Measurements from ENCODE around the gene EPHB6. TPM values are rescaled to one million over a fixed set of nuclear protein-coding genes. Genes with fewer than 3 reads are reported as not detected.

Gene EPHB6
- total RNA-seq, 2 experiments from 2014 or later = 5.7 to 7.0 TPM

GRCh38 chr7:142813226-142813625 is 41.6 kb upstream of the EPHB6 start:
- no peak overlapping the region for H3K4me3 Mint-ChIP-seq
- H3K9me3 Mint-ChIP-seq = no peaks in the 10 kb centered on the region
- no peak for DNase-seq
- H3K27me3 Mint-ChIP-seq = peaks cover 3% of the 10 kb centered on the region
- H3K4me1 Mint-ChIP-seq = peaks cover 55% of the 10 kb centered on the region
- no peaks in the 10 kb centered on the region for H3K36me3 Mint-ChIP-seq (ENCODE audit: low read depth)
- ChIA-PET POLR2A (interaction anchor here (0.6 to 25.8 kb wide), 3 partner anchors 21 to 181 kb away, joined by 3 to 2273 read pairs (median 3); no protein-coding TSS in a partner anchor), CTCF (interaction anchor here (0.9 to 10.1 kb wide), 17 partner anchors 25 to 509 kb away, joined by 3 to 300 read pairs (median 5); no protein-coding TSS in a partner anchor)
- H3K27ac Mint-ChIP-seq = no peak overlapping the region

GRCh38 chr7:142813699-142814098 is 41.2 kb upstream of the EPHB6 start:
- no peak for DNase-seq
- CTCF ChIA-PET = interaction anchor here (0.5 to 10.1 kb wide), 17 partner anchors 26 to 509 kb away, joined by 3 to 300 read pairs (median 4); no protein-coding TSS in a partner anchor
- H3K36me3 Mint-ChIP-seq (ENCODE audit: low read depth) = no peaks in the 10 kb centered on the region
- no peaks in the 10 kb centered on the region for H3K9me3 Mint-ChIP-seq
- no peak overlapping the region for H3K27ac Mint-ChIP-seq
- POLR2A ChIA-PET = interaction anchor here (0.6 to 25.8 kb wide), 3 partner anchors 22 to 181 kb away, joined by 3 to 2273 read pairs (median 3); no protein-coding TSS in a partner anchor
- H3K4me1 Mint-ChIP-seq = peaks cover 52% of the 10 kb centered on the region
- no peak overlapping the region for H3K4me3 Mint-ChIP-seq
- H3K27me3 Mint-ChIP-seq = peaks cover 3% of the 10 kb centered on the region

- POLR2A ChIA-PET = interaction anchor here (25.8 kb wide), 1 partner anchor 22 kb away, joined by 2273 read pairs; no protein-coding TSS in a partner anchor
- no peaks in the 10 kb centered on the region for H3K9me3 Mint-ChIP-seq
- CTCF ChIA-PET = interaction anchor here (0.5 to 10.1 kb wide), 10 partner anchors 11 to 510 kb away, joined by 3 to 300 read pairs (median 3); no protein-coding TSS in a partner anchor
- no peak for DNase-seq
- no peak overlapping the region for H3K27ac Mint-ChIP-seq
- H3K36me3 Mint-ChIP-seq (ENCODE audit: low read depth) = no peaks in the 10 kb centered on the region
- peaks cover 7% of the 10 kb centered on the region for H3K27me3 Mint-ChIP-seq
- H3K4me1 Mint-ChIP-seq = peaks cover 48% of the 10 kb centered on the region
- H3K4me3 Mint-ChIP-seq = no peak overlapping the region
Measured at GRCh38 chr7:142814451-142814850, 40.4 kb upstream of the EPHB6 start.

- POLR2A ChIA-PET = interaction anchor here (25.8 kb wide), 1 partner anchor 23 kb away, joined by 2273 read pairs; no protein-coding TSS in a partner anchor
- no peaks in the 10 kb centered on the region for H3K9me3 Mint-ChIP-seq
- H3K4me1 Mint-ChIP-seq = peaks cover 41% of the 10 kb centered on the region
- CTCF ChIA-PET = interaction anchor here (0.9 to 10.1 kb wide), 4 partner anchors 27 to 492 kb away, joined by 3 to 300 read pairs (median 3); no protein-coding TSS in a partner anchor
- no peak for DNase-seq
- H3K4me3 Mint-ChIP-seq = no peak overlapping the region
- H3K27ac Mint-ChIP-seq = peak overlapping the region; percentile 5
- peaks cover 14% of the 10 kb centered on the region for H3K27me3 Mint-ChIP-seq
- no peaks in the 10 kb centered on the region for H3K36me3 Mint-ChIP-seq (ENCODE audit: low read depth)
Measured at GRCh38 chr7:142815134-142815533, 39.7 kb upstream of the EPHB6 start.

DNA sequence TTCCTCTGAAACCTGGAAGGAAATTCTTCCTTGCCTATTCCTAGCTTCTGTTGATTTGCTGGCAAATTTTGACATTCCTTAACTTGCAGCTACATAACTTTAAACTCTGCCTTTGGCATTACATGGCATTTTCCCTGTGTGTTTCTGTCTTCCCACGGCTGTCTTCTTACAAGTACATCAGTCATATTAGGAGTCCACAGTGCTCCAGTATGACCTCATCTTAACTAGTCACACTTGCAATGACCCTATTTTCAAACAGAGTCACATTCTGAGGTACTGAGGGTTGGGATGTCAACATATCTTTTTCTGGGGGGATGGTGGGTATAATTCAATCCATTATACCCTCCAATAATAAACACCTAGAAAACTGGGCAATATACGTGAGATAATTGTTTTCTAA is 37.4 kb upstream of the EPHB6 start:
- ChIA-PET CTCF (interaction anchor here (1.4 to 2.6 kb wide), 3 partner anchors 8 to 358 kb away, joined by 4 to 12 read pairs (median 5); no protein-coding TSS in a partner anchor), POLR2A (interaction anchor here (1.8 to 25.8 kb wide), 2 partner anchors 9 to 25 kb away, joined by 10 to 2273 read pairs; no protein-coding TSS in a partner anchor)
- peaks cover 32% of the 10 kb centered on the region for H3K27me3 Mint-ChIP-seq
- no peak overlapping the region for H3K27ac Mint-ChIP-seq
- no peak overlapping the region for H3K4me3 Mint-ChIP-seq
- H3K4me1 Mint-ChIP-seq = peaks cover 20% of the 10 kb centered on the region
- no peak for DNase-seq
- no peaks in the 10 kb centered on the region for H3K9me3 Mint-ChIP-seq
- H3K36me3 Mint-ChIP-seq (ENCODE audit: low read depth) = no peaks in the 10 kb centered on the region

DNA sequence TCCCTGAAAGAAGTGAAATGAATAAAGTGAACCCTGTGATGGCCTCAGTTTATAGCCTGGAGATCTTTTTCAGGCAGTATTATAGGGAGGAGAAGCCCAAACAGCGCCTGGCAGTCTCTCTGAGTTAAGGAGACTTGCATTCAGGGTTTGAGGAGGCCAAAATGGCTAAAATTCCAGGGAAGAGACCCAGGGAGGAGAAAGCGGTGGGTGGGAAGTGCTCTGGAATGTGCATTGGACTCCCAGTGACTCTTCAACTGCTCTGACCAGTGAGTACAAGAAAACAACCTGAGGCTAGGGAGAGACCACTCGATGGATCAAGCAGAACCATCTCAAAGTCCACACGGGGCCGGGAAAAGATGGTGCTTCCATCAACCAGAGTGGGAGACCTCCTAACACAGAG is 35.3 kb upstream of the EPHB6 start:
- peaks cover 39% of the 10 kb centered on the region for H3K27me3 Mint-ChIP-seq
- no peak overlapping the region for H3K4me3 Mint-ChIP-seq
- ChIA-PET CTCF (interaction anchor here (1.4 to 2.2 kb wide), 2 partner anchors 9 to 184 kb away, joined by 3 to 5 read pairs; no protein-coding TSS in a partner anchor), POLR2A (interaction anchor here (2.0 to 25.8 kb wide), 2 partner anchors 8 to 27 kb away, joined by 7 to 2273 read pairs; no protein-coding TSS in a partner anchor)
- H3K4me1 Mint-ChIP-seq = peaks cover 7% of the 10 kb centered on the region
- no peaks in the 10 kb centered on the region for H3K36me3 Mint-ChIP-seq (ENCODE audit: low read depth)
- no peaks in the 10 kb centered on the region for H3K9me3 Mint-ChIP-seq
- no peak overlapping the region for H3K27ac Mint-ChIP-seq
- no peak for DNase-seq

DNA sequence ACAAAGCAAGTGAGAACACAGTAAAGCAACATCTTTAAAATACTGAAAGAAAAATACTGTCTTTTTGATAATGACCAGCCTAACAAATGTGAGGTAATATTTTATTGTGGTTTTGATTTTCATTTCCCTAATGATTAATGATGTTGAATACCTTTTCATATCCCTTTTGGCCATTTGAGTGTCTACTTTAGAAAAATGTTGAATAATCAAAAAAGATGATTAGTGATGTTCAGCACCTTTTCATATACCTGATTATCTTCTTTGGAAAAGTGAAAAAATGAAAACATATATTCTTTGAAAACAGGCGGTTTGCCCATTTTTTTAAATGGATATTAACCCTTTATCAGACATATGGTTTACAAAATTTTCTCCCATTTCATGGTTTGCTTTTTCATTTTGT is 32.2 kb upstream of the EPHB6 start:
- DNase-seq = no peak
- Mint-ChIP-seq H3K27me3 (peaks cover 49% of the 10 kb centered on the region), H3K4me3 (no peak overlapping the region), H3K9me3 (peaks cover 3% of the 10 kb centered on the region), H3K4me1 (peaks cover 4% of the 10 kb centered on the region), H3K36me3 (ENCODE audit: low read depth) (peaks cover 4% of the 10 kb centered on the region), H3K27ac (no peak overlapping the region)
- ChIA-PET POLR2A (no interaction called here), CTCF (no interaction called here)

GRCh38 chr7:142827951-142828500 is 26.9 kb upstream of the EPHB6 start:
- Mint-ChIP-seq H3K36me3 (ENCODE audit: low read depth) (peaks cover 4% of the 10 kb centered on the region), H3K27me3 (peaks cover 25% of the 10 kb centered on the region), H3K27ac (no peak overlapping the region), H3K9me3 (peaks cover 3% of the 10 kb centered on the region), H3K4me3 (no peak overlapping the region), H3K4me1 (peaks cover 9% of the 10 kb centered on the region)
- CTCF ChIA-PET = interaction anchor here (0.7 to 1.6 kb wide), 4 partner anchors 9 to 685 kb away, joined by 3 to 4 read pairs (median 4); no protein-coding TSS in a partner anchor
- POLR2A ChIA-PET = no interaction called here
- DNase-seq = no peak

DNA sequence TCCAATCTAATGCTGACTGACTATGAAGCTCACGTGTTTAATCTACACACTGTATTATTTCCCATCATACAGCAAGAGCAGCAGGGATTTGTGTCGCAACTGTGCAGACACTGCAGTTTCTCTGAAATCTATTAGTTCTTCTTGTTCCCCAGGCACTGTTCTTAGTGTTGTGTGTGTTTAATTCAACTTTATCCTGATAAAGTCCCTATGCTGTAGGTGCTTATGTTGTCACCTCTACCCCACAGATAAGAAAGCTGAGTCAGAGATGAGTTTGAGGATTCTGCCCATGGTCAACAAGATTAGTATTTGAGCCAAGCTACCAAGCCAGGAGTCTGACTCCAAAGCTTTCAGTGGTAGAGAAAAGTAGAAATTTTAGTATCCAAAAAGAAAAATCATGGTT is 22.5 kb upstream of the EPHB6 start:
- peaks cover 7% of the 10 kb centered on the region for H3K27me3 Mint-ChIP-seq
- peaks cover 13% of the 10 kb centered on the region for H3K4me1 Mint-ChIP-seq
- H3K27ac Mint-ChIP-seq = no peak overlapping the region
- no peaks in the 10 kb centered on the region for H3K9me3 Mint-ChIP-seq
- CTCF ChIA-PET = interaction anchor here (0.5 to 1.1 kb wide), 2 partner anchors 298 to 411 kb away, joined by 3 to 4 read pairs; no protein-coding TSS in a partner anchor
- no peak for DNase-seq
- POLR2A ChIA-PET = no interaction called here
- no peaks in the 10 kb centered on the region for H3K36me3 Mint-ChIP-seq (ENCODE audit: low read depth)
- H3K4me3 Mint-ChIP-seq = no peak overlapping the region

GRCh38 chr7:142833174-142834048 is 21.5 kb upstream of the EPHB6 start:
- Mint-ChIP-seq H3K9me3 (no peaks in the 10 kb centered on the region), H3K27me3 (peaks cover 3% of the 10 kb centered on the region), H3K4me1 (peaks cover 13% of the 10 kb centered on the region), H3K27ac (no peak overlapping the region), H3K4me3 (no peak overlapping the region), H3K36me3 (ENCODE audit: low read depth) (no peaks in the 10 kb centered on the region)
- ChIA-PET POLR2A (no interaction called here), CTCF (no interaction called here)
- no peak for DNase-seq

DNA sequence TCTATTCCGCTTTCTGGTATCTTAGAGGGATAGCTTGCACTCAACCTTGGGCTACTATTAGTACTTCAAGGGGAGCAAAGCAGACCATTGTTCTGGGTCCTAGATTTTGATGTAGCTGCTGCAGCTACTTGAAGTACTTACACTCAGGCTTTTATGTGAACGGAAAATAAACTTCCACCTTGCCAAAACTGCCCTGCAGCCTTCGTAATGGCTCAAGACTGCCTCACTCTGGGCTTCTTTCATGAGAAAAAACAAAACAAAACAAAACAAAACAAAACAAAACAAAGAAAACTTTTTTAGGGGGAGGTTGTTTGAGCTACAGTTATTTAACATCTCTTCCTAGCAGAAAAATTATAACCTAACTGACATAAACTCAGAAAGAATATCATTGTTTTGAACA is 19.4 kb upstream of the EPHB6 start:
- no peak overlapping the region for H3K27ac Mint-ChIP-seq
- CTCF ChIA-PET = interaction anchor here (0.6 to 1.6 kb wide), 4 partner anchors 16 to 30 kb away, joined by 4 read pairs; no protein-coding TSS in a partner anchor

GRCh38 chr7:142836426-142836825 is 18.4 kb upstream of the EPHB6 start:
- ChIA-PET CTCF (interaction anchor here (1.0 to 1.6 kb wide), 3 partner anchors 15 to 29 kb away, joined by 4 read pairs; no protein-coding TSS in a partner anchor), POLR2A (interaction anchor here (1.3 kb wide), 1 partner anchor 28 kb away, joined by 3 read pairs; no protein-coding TSS in a partner anchor)
- H3K27ac Mint-ChIP-seq = no peak overlapping the region
- no peaks in the 10 kb centered on the region for H3K36me3 Mint-ChIP-seq (ENCODE audit: low read depth)
- no peak overlapping the region for H3K4me3 Mint-ChIP-seq
- H3K9me3 Mint-ChIP-seq = no peaks in the 10 kb centered on the region
- DNase-seq = no peak
- no peaks in the 10 kb centered on the region for H3K27me3 Mint-ChIP-seq
- H3K4me1 Mint-ChIP-seq = peaks cover 7% of the 10 kb centered on the region

More for the DNA sequence above, 19.4 kb upstream of the EPHB6 start:
- no peaks in the 10 kb centered on the region for H3K27me3 Mint-ChIP-seq
- no peak overlapping the region for H3K4me3 Mint-ChIP-seq
- H3K36me3 Mint-ChIP-seq (ENCODE audit: low read depth) = no peaks in the 10 kb centered on the region
- no peak for DNase-seq
- peaks cover 13% of the 10 kb centered on the region for H3K4me1 Mint-ChIP-seq
- no peaks in the 10 kb centered on the region for H3K9me3 Mint-ChIP-seq
- POLR2A ChIA-PET = interaction anchor here (1.3 kb wide), 1 partner anchor 27 kb away, joined by 3 read pairs; no protein-coding TSS in a partner anchor

All from activated CD4-positive, alpha-beta memory T cell treated with anti-CD3 and anti-CD28 coated beads, Interleukin-2, amount 10 ng/mL, durations not matched to agents 7 days and 5 days (primary cell).